ENCODE data around the gene LSP1. TPM values are rescaled to one million over a fixed set of nuclear protein-coding genes. Genes with fewer than 3 reads are reported as not detected.

LSP1 gene
- total RNA-seq, 4 donors from 2014 or later = 10.3 to 36.5 (median 35.4) TPM

DNA sequence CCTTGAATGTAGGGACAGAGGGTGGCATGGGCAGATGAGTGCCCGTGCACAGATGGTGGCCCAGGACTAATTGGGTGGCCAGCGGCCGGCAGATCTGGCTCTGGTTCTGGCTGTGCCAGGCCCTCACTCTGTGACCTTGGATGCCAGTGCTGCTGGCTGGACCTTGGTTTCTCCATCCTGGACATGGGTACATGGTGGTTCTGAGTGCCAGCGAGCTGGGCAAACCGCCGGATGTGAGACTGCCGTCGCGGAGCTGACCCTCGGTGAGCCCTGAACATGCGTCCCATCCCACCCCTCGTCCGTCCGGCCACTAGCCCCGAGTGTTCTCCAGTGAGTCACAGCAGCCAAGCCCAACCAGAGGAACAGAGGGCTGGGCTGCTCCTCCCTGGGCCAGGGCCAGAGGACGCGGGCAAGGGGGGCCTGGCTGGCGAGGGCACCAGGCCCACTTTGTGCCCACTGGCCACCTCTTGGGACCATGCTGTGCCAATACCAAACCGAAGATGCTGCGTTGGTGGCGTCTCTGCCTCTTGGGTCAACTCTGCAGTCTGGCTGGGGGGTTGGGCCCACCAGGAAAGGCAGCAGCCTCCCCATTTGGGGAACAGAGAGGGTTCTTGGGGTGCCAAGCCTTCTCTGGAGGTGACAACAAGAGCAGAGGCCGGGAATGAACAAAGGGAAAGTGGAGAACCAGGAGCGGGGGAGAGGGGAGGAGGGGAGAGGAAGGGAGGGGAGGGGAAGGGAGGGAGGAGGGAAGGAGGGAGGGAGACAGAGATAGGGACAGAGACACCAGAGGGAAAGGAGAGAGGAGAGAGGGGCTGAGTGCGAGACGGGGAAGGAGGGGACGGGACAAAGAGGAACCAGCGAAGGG is 10.7 kb downstream of the LSP1 start:
- no peaks in the 10 kb centered on the region for H3K27me3 ChIP-seq
- H3K4me1 ChIP-seq = peaks cover 27 to 60% (median 56%) of the 10 kb centered on the region in 4 donors
- no peaks in the 10 kb centered on the region for H3K9me3 ChIP-seq
- peak overlapping the region; percentile 42 to 49 (median 46) for H3K4me3 ChIP-seq
- intact Hi-C loops (cut with DNase I) = no loop called here
- H3K36me3 ChIP-seq = no peaks in the 10 kb centered on the region
- TF ChIP-seq POLR2A (IDR thresholded peaks at IDR 0.05; ENCODE audit: low read depth) = no peak
- TF ChIP-seq POLR2AphosphoS5 (IDR thresholded peaks at IDR 0.05) = peak; percentile 64 to 70
- WGBS = 11% methylated on average over 15 of the region's 27 CpGs
- no peak for DNase-seq (ENCODE audit: extremely low spot score)
- H3K27ac ChIP-seq (replicated peaks in 1 of 4) = peak overlapping the region; percentile 84 to 87 (median 86)

DNA sequence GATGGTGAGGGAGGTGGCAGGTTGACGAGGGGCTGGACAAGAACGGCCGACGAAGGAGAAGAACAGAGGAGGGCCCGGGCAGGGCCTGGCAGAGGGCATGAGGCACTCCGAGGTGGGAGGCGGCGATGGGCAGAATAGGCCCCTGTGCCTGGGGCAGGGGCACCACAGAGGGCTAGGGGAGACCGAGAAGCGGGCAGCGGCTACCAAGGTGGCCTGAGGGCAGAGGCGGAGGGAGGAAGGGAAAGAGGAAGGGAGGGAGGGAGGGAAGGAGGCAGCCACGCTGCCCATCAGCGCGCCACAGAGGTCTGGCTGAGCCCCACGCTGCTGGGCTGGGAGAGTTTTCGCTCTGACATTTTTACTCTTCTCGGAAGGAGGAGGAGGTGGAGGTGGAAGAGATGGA is 11.3 kb downstream of the LSP1 start:
- Histone ChIP-seq H3K9me3 (no peaks in the 10 kb centered on the region), H3K4me1 (peaks cover 27 to 64% (median 60%) of the 10 kb centered on the region in 4 donors), H3K27ac (replicated peaks in 1 of 4) (peak overlapping the region; percentile 84 to 87 (median 86)), H3K27me3 (no peaks in the 10 kb centered on the region), H3K36me3 (no peaks in the 10 kb centered on the region), H3K4me3 (peak overlapping the region; percentile 42 to 49 (median 46))
- no peak for DNase-seq (ENCODE audit: extremely low spot score)
- no peak for TF ChIP-seq POLR2A (IDR thresholded peaks at IDR 0.05; ENCODE audit: low read depth)
- TF ChIP-seq, protein P1, sequence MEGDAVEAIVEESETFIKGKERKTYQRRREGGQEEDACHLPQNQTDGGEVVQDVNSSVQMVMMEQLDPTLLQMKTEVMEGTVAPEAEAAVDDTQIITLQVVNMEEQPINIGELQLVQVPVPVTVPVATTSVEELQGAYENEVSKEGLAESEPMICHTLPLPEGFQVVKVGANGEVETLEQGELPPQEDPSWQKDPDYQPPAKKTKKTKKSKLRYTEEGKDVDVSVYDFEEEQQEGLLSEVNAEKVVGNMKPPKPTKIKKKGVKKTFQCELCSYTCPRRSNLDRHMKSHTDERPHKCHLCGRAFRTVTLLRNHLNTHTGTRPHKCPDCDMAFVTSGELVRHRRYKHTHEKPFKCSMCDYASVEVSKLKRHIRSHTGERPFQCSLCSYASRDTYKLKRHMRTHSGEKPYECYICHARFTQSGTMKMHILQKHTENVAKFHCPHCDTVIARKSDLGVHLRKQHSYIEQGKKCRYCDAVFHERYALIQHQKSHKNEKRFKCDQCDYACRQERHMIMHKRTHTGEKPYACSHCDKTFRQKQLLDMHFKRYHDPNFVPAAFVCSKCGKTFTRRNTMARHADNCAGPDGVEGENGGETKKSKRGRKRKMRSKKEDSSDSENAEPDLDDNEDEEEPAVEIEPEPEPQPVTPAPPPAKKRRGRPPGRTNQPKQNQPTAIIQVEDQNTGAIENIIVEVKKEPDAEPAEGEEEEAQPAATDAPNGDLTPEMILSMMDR (IDR thresholded peaks at IDR 0.05) = no peak
- TF ChIP-seq EP300 (IDR thresholded peaks at IDR 0.05) = no peak
- no peak for TF ChIP-seq POLR2AphosphoS5 (IDR thresholded peaks at IDR 0.05)
- 21% methylated on average over 18 of the region's 18 CpGs for WGBS
- intact Hi-C loops (cut with DNase I) = no loop called here

DNA sequence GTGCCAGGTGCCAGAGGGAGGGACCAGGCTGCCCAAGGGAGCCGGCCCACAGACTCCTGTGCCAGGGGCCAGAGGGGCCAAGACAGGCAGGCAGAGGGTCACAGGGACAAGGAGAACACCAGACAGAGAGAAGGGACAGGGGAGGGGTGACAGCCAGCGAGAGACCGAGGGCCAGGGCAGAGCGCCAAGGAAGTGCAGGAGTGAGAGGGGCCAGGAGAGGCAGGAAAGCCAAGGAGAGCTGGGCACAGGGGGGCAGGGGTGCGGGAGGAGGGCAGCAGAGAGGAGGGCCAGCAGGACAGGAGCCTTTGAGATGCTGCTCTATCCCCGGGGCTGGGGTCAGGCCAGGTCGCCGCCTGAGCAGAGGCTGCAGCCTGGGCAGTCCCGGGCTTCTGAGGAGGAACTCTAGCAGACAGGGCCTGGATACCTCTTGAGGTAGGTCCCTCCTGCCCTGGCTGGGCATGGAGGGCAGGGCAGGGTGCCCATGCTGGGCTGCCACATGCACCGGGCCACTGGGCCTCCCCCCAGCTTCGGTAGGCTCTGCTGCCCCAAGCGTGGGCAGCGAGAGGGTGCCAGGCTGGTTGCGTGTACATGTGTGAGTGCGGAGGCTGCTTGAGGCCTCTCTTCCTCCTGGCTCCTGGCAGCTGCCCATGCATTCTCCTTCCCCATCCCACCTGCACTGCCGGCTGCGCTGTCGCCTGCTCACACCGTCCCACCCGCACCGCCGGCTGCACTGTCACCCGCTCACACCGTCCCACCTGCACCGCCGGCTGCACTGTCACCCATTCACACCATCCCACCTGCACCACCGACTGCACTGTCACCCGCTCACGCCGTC is 12.2 kb downstream of the LSP1 start:
- intact Hi-C loops (cut with DNase I) = no loop called here
- Histone ChIP-seq H3K36me3 (no peaks in the 10 kb centered on the region), H3K27me3 (no peaks in the 10 kb centered on the region), H3K4me3 (peak overlapping the region; percentile 42 to 49 (median 46)), H3K4me1 (peaks cover 27 to 67% (median 63%) of the 10 kb centered on the region in 4 donors), H3K9me3 (no peaks in the 10 kb centered on the region), H3K27ac (replicated peaks in 1 of 4) (peak overlapping the region; percentile 84 to 87 (median 86))
- TF ChIP-seq POLR2A (IDR thresholded peaks at IDR 0.05; ENCODE audit: low read depth) = no peak
- no peak for TF ChIP-seq POLR2AphosphoS5 (IDR thresholded peaks at IDR 0.05)
- TF ChIP-seq, protein P1 (IDR thresholded peaks at IDR 0.05) = no peak
- no peak for TF ChIP-seq EP300 (IDR thresholded peaks at IDR 0.05)
- DNase-seq (ENCODE audit: extremely low spot score) = no peak
- 68% methylated on average over 23 of the region's 30 CpGs for WGBS

DNA sequence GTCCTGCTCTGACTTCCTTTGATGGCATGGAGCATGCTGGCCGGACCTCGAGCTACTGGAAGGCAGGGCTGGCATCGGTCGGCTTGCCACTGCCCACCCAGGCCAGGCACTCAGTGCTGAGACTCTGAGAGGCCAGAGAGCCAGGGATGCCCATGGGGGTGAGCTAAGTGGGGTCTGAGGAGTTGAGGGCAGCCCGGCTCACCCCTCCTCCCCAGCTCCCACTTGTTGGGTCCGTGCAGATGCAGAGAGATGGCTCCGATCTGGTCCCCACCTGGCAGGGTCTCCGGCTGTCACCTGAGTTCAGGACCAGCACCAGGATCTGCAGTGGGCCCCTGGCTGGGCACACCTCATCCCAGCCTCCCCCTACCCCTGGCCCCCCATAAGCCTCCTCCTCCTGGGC is 13.3 kb downstream of the LSP1 start:
- peak overlapping the region in 2 of 4 donors; percentile 42 to 44 for H3K4me3 ChIP-seq
- no peaks in the 10 kb centered on the region for H3K9me3 ChIP-seq
- no peak for TF ChIP-seq POLR2AphosphoS5 (IDR thresholded peaks at IDR 0.05)
- no peak for TF ChIP-seq POLR2A (IDR thresholded peaks at IDR 0.05; ENCODE audit: low read depth)
- H3K4me1 ChIP-seq = peaks cover 27 to 79% (median 74%) of the 10 kb centered on the region in 4 donors
- H3K27ac ChIP-seq (replicated peaks in 1 of 4) = peak overlapping the region in 3 of 4 donors; percentile 7 to 72 (median 35)
- DNase-seq (ENCODE audit: extremely low spot score) = no peak
- intact Hi-C loops (cut with DNase I) = no loop called here
- 71% methylated on average over 4 of the region's 8 CpGs for WGBS
- H3K27me3 ChIP-seq = peaks cover 0 to 11% (median 2%) of the 10 kb centered on the region in 4 donors
- H3K36me3 ChIP-seq = no peaks in the 10 kb centered on the region

DNA sequence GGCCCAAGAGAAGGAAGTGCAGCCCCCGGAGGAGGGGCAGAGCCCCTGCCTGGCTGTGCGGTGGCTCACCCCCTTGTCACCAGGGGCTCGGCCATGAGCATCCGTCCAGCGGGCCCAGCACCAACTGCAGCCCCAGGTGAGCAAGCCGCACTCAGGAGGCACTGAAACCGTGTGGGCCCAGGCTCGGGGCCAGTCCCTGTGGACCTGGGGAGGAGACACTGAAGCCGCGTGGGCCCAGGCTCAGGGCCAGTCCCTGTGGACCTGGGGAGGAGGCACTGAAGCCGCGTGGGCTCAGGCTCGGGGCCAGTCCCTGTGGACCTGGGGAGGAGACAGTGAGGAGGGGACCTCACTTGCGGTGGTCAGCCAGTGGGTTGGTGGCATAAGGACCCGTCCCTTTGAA is 13.9 kb downstream of the LSP1 start:
- H3K9me3 ChIP-seq = no peaks in the 10 kb centered on the region
- H3K4me3 ChIP-seq = no peak overlapping the region
- DNase-seq (ENCODE audit: extremely low spot score) = no peak
- intact Hi-C loops (cut with DNase I) = no loop called here
- H3K36me3 ChIP-seq = no peaks in the 10 kb centered on the region
- H3K27ac ChIP-seq (replicated peaks in 1 of 4) = peak overlapping the region in 3 of 4 donors; percentile 7 to 72 (median 35)
- peaks cover 27 to 80% (median 75%) of the 10 kb centered on the region in 4 donors for H3K4me1 ChIP-seq
- no peak for TF ChIP-seq POLR2AphosphoS5 (IDR thresholded peaks at IDR 0.05)
- no peak for TF ChIP-seq POLR2A (IDR thresholded peaks at IDR 0.05; ENCODE audit: low read depth)
- TF ChIP-seq EP300 (IDR thresholded peaks at IDR 0.05) = no peak
- H3K27me3 ChIP-seq = peaks cover 0 to 16% (median 2%) of the 10 kb centered on the region in 4 donors
- 83% methylated on average over 8 of the region's 15 CpGs for WGBS
